Karpas-422 (cell line): ENCODE measurements around the gene RAD51. TPM values are rescaled to one million over a fixed set of nuclear protein-coding genes. Genes with fewer than 3 reads are reported as not detected.
A peak's percentile ranks its signal among the peaks of the same experiment; 100 is the strongest.

Source experiments
- DNase-seq: peaks from one replicate; pipeline ENCODE4 v3.0.0-alpha.2; 2015
- H2AFZ ChIP-seq: fragments of 200-600 bp; sonication (generic); 2 replicates; pipeline ENCODE4 v1.6.1; 2014; ENCODE audit warnings: antibody characterized with exemption, low read length, mixed read lengths
- H3K27ac ChIP-seq: fragments of 200-600 bp; sonication (generic); 2 replicates; pipeline ENCODE4 v1.5.1; 2014; ENCODE audit warnings: mild to moderate bottlenecking, low read length, moderate library complexity
- H3K27me3 ChIP-seq: fragments of 200-600 bp; sonication (generic); 2 replicates; pipeline ENCODE4 v1.6.1; 2014; ENCODE audit warnings: low read length, mixed read lengths
- H3K36me3 ChIP-seq: fragments of 200-600 bp; sonication (generic); 2 replicates; pipeline ENCODE4 v1.6.1; 2014; ENCODE audit warnings: low read length, mixed read lengths; ENCODE audit not compliant: insufficient read depth
- H3K4me1 ChIP-seq: fragments of 200-600 bp; sonication (generic); 2 replicates; pipeline ENCODE4 v1.6.1; 2014; ENCODE audit warnings: mild to moderate bottlenecking, low read length, mixed read lengths
- H3K4me2 ChIP-seq: fragments of 200-600 bp; sonication (generic); 2 replicates; pipeline ENCODE4 v1.6.1; 2014; ENCODE audit warnings: low read length, low read depth, mild to moderate bottlenecking; ENCODE audit not compliant: poor library complexity, severe bottlenecking
- H3K4me3 ChIP-seq: fragments of 200-600 bp; sonication (generic); 2 replicates; pipeline ENCODE4 v1.5.1; 2014; ENCODE audit warnings: mild to moderate bottlenecking, antibody characterized with exemption, low read length, mixed read lengths
- H3K79me2 ChIP-seq: fragments of 200-600 bp; sonication (generic); 2 replicates; pipeline ENCODE4 v1.6.1; 2014; ENCODE audit warnings: mild to moderate bottlenecking, low read length, mixed read lengths
- H3K9ac ChIP-seq: fragments of 200-600 bp; sonication (generic); 2 replicates; pipeline ENCODE4 v1.6.0; 2014; ENCODE audit warnings: low read length
- H3K9me2 ChIP-seq: fragments of 200-600 bp; sonication (generic), shearing (Covaris generic); replicated peaks from 2 replicates; pipeline ENCODE4 v1.6.0; 2014; ENCODE audit warnings: mild to moderate bottlenecking, low read length, moderate library complexity; ENCODE audit not compliant: insufficient read depth
- H3K9me3 ChIP-seq: fragments of 300-700, 200-600 bp; sonication (generic); 2 replicates; pipeline ENCODE4 v1.6.1; 2014; ENCODE audit warnings: low read length, mixed read lengths
- H4K20me1 ChIP-seq: fragments of 200-600 bp; sonication (generic); 2 replicates; pipeline ENCODE4 v1.6.1; 2014; ENCODE audit warnings: mild to moderate bottlenecking, antibody characterized with exemption, low read length, low read depth; ENCODE audit not compliant: insufficient read depth
- total RNA-seq: library from RNA; depleted of rRNA; stranded (reverse); fragments of >200 nt; shearing (Covaris generic); gene quantifications from 2 replicates; pipeline ENCODE4 v1.2.3, GENCODE V29; 2014; ENCODE audit warnings: low replicate concordance

The RAD51 gene
- total RNA-seq, 1 experiment from 2014 or later = 8.6 TPM

DNA sequence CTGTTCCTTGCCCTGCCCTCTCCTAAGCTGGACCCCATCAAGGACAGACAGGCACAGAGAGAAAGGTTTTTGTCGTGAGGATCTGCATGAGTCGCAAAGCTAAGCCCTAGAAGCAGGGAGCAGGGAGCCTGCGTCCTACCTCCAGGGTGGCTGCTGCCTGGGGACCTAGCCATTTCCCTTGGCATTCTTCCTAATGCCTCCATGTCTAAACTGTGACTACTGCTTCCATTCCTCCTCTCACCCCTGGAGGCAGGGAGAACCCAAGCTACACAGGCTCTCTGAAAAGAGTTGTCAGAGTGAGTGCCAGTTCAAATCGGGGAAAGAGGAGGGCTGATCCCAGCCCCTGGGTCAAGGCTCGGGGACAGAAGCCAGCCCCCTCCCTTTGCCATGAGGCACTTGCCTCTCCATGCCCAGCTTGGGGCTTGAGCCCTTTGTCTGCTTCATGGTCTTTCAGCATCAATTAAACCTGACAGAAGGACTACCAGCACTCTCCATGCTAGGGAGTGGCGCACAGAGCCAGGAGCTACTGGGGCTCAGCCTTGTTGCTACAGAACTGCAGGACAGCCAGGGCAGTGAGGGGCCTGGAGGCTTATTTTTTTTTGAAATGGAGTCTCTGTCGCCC lies 71.3 kb downstream of the RAD51 start:
- Histone ChIP-seq H2AFZ (no peak overlapping the region), H3K9me3 (no peaks in the 10 kb centered on the region), H3K36me3 (peaks cover 3% of the 10 kb centered on the region; the same call in 1 of the 2 replicates), H4K20me1 (0 out of 2 replicates have a peak, but pooled peaks cover 3% of the 10 kb centered on the region), H3K79me2 (peaks cover 9% of the 10 kb centered on the region; the same call in 1 of the 2 replicates), H3K4me3 (peak overlapping the region; percentile 73; the same call in 1 of the 2 replicates), H3K27ac (peak overlapping the region; percentile 89), H3K27me3 (no peaks in the 10 kb centered on the region), H3K4me1 (peaks cover 72% of the 10 kb centered on the region), H3K9ac (peak overlapping the region; percentile 85; the same call in 1 of the 2 replicates), H3K4me2 (peak overlapping the region; percentile 84), H3K9me2 (no peaks in the 10 kb centered on the region)
- DNase-seq = no peak

DNA sequence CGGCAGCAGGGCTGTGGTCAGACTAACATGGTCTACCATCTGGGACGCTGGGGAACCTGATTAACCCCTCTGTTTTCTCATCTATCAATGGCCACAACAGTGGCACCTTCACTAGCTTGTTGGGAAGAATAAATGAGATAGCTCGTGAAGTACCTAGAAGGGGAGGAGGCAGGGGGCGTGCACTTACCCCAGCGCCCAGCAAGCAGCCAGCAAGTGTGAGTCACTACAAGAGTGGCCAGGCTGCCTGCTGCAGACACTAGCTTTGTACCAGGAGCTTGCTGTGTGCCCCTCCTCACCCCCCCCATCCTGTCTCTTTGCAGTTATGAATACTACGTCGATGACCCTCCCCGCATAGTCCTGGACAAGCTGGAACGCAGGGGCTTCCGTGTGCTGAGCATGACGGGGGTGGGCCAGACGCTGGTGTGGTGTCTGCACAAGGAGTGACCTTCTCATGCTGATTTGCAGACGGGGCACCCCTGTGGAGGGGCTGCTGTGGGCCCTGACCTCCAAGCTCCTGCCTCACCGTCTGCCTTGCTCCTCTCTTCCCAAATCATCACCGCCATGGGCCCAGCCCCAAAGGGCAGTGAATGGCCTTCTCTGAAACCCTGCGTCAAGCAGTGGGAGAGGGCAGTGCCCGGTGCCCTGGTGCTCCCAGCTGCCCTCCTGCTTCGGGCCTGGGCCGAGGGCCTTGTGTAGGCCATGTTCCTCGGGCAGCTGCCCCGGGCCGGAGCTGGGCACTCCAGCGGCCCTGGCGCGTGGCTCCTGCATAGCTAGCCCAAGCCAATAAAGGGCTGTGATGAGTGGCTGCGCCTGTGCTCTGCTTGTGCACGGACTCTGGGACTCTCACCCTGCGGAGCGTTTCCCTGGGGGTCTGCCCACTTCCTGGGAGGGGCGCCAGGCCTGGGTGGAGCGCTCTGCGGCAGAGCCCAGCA lies 72.2 kb downstream of the RAD51 start:
- Histone ChIP-seq H3K79me2 (peaks cover 9% of the 10 kb centered on the region; the same call in 1 of the 2 replicates), H3K36me3 (peaks cover 3% of the 10 kb centered on the region; the same call in 1 of the 2 replicates), H3K4me2 (no peak overlapping the region), H3K9ac (no peak overlapping the region), H2AFZ (no peak overlapping the region), H3K9me3 (no peaks in the 10 kb centered on the region), H3K4me1 (peaks cover 80% of the 10 kb centered on the region), H3K27ac (peak overlapping the region; percentile 89), H4K20me1 (peaks cover 7% of the 10 kb centered on the region; the same call in 1 of the 2 replicates), H3K27me3 (no peaks in the 10 kb centered on the region), H3K9me2 (no peaks in the 10 kb centered on the region), H3K4me3 (no peak overlapping the region)
- DNase-seq = no peak

DNA sequence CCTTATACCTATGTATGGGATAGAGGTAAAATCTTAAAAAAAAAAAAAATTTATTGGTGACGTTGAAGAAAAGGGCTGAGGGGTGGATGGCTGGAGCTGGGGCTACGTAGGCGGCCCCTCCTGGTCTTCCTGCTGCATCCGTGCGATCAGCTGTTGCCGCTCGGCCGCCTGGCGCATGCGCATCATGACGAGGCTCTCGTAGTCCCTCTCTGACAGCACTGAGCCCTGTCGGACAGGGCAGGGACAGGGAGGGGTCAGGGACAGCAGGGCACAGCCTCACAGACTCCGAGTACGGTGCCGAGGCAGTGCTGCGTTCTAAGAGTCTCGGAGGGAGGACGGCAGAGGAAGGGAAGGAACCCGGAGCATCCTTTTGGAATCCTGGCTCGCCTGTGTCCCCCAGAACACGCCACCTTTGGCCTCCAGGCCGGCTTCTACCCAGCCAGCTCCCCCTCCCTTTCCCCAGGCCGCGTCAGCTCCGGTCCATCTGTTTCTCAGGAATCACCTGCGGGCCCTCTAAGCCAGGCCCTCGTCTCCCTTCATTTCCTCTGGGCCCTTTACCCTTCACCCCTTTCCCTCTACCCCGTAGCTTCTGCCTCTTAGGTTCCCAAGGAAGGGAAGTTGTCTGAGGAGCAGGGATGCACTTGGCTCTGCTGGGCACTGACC lies 73.0 kb downstream of the RAD51 start:
- Histone ChIP-seq H3K27ac (peak overlapping the region; percentile 96), H3K4me1 (peaks cover 86% of the 10 kb centered on the region), H3K4me3 (peak overlapping the region; percentile 53), H3K9ac (peak overlapping the region; percentile 76), H4K20me1 (peaks cover 8% of the 10 kb centered on the region; the same call in 1 of the 2 replicates), H3K4me2 (peak overlapping the region; percentile 70), H2AFZ (no peak overlapping the region), H3K36me3 (peaks cover 3% of the 10 kb centered on the region; the same call in 1 of the 2 replicates), H3K9me3 (no peaks in the 10 kb centered on the region), H3K79me2 (peaks cover 9% of the 10 kb centered on the region; the same call in 1 of the 2 replicates), H3K27me3 (no peaks in the 10 kb centered on the region), H3K9me2 (no peaks in the 10 kb centered on the region)
- DNase-seq = no peak

DNA sequence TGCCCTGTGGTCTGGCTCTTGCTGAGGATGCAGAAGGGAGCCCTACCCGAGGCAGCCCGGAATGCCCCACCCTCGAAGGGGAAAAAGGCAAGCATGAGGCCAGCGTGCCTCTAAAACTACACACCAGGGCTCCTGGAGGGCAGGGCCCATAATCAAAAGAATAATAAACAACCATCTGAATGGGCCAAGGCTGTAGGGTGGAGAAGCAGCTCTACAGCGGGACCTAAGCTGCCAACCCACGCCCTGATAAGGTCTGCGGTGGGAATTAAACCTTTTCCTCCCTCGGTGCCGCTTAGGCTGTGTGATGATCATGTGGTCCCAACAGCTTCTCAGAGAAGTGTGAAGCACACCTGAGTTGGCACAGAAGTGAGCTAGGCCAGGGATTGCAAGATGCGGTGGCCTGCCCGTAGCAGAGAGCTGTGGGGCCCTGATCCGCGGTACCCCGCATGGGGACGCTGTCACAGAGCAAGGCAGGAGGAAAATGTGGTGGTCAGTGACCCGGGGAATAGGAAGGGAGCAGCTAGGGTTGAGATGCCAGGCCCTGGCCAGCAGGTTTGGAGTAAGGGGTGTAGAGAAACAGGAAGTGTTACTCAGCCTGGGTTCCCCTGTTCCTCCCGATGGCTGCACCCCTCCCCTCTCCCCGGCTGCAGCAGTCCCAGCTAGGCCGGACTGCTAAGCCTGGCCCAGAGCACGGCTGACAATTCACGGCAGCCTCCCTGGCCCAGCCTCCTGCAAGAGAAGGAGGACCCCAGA lies 73.7 kb downstream of the RAD51 start:
- Histone ChIP-seq H4K20me1 (peaks cover 8% of the 10 kb centered on the region; the same call in 1 of the 2 replicates), H3K36me3 (peaks cover 3% of the 10 kb centered on the region; the same call in 1 of the 2 replicates), H3K27ac (peak overlapping the region; percentile 96), H3K9me2 (no peaks in the 10 kb centered on the region), H3K27me3 (no peaks in the 10 kb centered on the region), H3K4me2 (peak overlapping the region; percentile 70), H3K79me2 (peaks cover 9% of the 10 kb centered on the region; the same call in 1 of the 2 replicates), H3K4me3 (peak overlapping the region; percentile 53), H2AFZ (no peak overlapping the region; the same call in 1 of the 2 replicates), H3K9ac (peak overlapping the region; percentile 76), H3K4me1 (peaks cover 79% of the 10 kb centered on the region), H3K9me3 (no peaks in the 10 kb centered on the region)
- DNase-seq = peak; percentile 82

DNA sequence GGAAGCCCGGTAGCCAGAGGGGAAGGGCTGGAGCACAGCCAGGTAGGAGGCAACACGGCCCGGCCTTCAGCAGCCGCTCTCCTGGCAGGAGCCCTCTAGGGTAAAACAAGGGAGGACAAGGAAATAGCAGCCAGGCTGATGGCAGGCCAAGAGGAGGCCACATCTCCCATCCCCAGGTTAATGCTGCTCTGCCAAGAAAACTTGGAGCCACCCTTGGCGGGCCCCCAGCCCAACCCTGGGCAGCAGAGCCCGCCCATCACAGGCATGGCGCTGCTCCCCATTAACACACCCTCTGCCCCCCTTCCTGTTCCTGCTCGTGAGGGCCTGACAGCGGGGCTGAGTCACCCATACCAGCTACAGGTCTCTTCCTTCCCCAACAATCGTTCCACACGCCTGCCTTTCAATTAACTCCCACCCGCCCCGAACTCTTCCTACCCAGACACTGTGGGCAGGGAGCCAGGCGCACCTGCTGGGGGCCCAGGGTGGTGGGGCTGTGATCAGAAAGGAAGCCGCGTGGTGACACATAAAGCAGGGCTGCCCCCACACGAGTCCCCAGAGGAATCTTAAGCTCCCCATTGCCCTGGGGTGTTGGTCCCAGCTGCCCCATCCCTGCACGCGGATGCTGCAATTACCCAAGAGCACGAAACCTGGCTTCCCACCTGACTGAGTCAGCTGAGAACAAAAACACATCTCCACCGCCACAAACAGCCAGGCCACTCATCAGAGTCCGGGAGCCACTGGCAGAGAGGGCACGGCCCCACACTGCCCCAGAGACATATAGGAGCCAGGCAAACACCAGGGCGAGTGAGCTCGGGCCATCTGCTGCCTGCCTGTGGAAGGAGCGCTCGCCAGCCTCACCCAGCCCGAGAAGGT lies 74.5 kb downstream of the RAD51 start, which contains the start of gene C15orf62:
Gene C15orf62, plus strand, starts transcription at position 707 of the 873 bp plus-strand sequence. CDS start 516 bp downstream, outside the sequence.
- H3K4me1 ChIP-seq = peaks cover 79% of the 10 kb centered on the region
- peak; percentile 99 for DNase-seq
- no peaks in the 10 kb centered on the region for H3K27me3 ChIP-seq
- no peaks in the 10 kb centered on the region for H3K9me2 ChIP-seq
- H3K27ac ChIP-seq = peak within 1 kb of the TSS; percentile 96
- H3K9me3 ChIP-seq = no peaks in the 10 kb centered on the region
- H2AFZ ChIP-seq = no peak within 1 kb of the TSS; the same call in 1 of the 2 replicates
- peaks cover 9% of the 10 kb centered on the region; the same call in 1 of the 2 replicates for H3K79me2 ChIP-seq
- peak within 1 kb of the TSS; percentile 70 for H3K4me2 ChIP-seq
- H3K4me3 ChIP-seq = peak within 1 kb of the TSS; percentile 53
- peaks cover 3% of the 10 kb centered on the region; the same call in 1 of the 2 replicates for H3K36me3 ChIP-seq
- H3K9ac ChIP-seq = peak within 1 kb of the TSS; percentile 76
- peaks cover 8% of the 10 kb centered on the region; the same call in 1 of the 2 replicates for H4K20me1 ChIP-seq

DNA sequence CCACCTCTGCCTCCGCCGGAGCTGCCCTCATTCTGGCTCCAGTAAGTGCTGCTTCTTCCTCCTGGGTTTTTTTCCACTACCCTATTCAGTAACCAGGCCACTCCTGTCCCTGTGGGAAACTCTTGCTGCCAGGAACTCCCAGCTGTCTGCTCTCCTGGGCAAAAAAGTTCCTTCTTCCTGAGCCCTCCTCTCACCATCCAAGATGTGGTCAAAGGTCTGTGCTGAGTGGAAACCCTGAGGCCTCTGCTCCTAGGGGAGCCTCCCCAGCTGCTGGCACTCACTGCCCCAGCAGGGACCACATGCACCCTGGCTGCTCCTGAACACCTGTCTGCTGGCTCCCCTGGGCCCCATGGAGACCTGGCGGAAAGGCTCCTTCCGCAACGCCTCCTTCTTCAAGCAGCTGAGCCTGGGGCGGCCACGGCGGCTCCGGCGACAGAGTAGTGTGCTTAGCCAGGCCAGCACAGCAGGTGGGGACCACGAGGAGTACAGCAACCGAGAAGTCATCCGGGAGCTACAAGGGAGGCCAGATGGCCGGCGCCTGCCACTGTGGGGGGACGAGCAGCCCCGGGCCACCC lies 75.3 kb downstream of the RAD51 start:
- DNase-seq = peak; percentile 91
- Histone ChIP-seq H3K9ac (peak overlapping the region; percentile 65), H2AFZ (no peak overlapping the region), H3K4me3 (peak overlapping the region; percentile 44; the same call in 1 of the 2 replicates), H3K9me2 (no peaks in the 10 kb centered on the region), H3K27me3 (no peaks in the 10 kb centered on the region), H3K36me3 (peaks cover 3% of the 10 kb centered on the region; the same call in 1 of the 2 replicates), H3K4me1 (peaks cover 73% of the 10 kb centered on the region), H3K79me2 (peaks cover 9% of the 10 kb centered on the region; the same call in 1 of the 2 replicates), H3K27ac (peak overlapping the region; percentile 96), H3K9me3 (no peaks in the 10 kb centered on the region), H3K4me2 (peak overlapping the region; percentile 70), H4K20me1 (peaks cover 8% of the 10 kb centered on the region; the same call in 1 of the 2 replicates)
